OCI-LY1 (cell line): ENCODE results near the gene ITGA1.

Experiments
- H2AFZ ChIP-seq: fragments of 200-600 bp; sonication (generic), shearing (Covaris generic); 2 replicates; pipeline ENCODE4 v1.6.0; 2014; ENCODE audit warnings: antibody characterized with exemption, mild to moderate bottlenecking, low read length
- H3F3A ChIP-seq: fragments of 200-600 bp; sonication (generic), shearing (Covaris generic); 2 replicates; pipeline ENCODE4 v1.6.0; 2014; ENCODE audit warnings: mild to moderate bottlenecking, antibody characterized with exemption, low read length, moderate library complexity; ENCODE audit not compliant: insufficient read depth
- H3K27ac ChIP-seq: fragments of 200-600 bp; sonication (generic); 2 replicates; pipeline ENCODE4 v1.5.1; 2014; ENCODE audit warnings: low read length, mixed run types, mild to moderate bottlenecking, low read depth; ENCODE audit not compliant: poor library complexity, severe bottlenecking
- H3K27me3 ChIP-seq: fragments of 200-600 bp; sonication (generic); 2 replicates; pipeline ENCODE4 v1.6.0; 2014; ENCODE audit warnings: antibody characterized with exemption, mild to moderate bottlenecking, low read length, moderate library complexity; ENCODE audit not compliant: insufficient read depth
- H3K36me3 ChIP-seq: fragments of 200-600 bp; sonication (generic); 2 replicates; pipeline ENCODE4 v1.6.1; 2014; ENCODE audit warnings: mild to moderate bottlenecking, antibody characterized with exemption, low read length, moderate library complexity, mixed read lengths; ENCODE audit not compliant: insufficient read depth
- H3K4me1 ChIP-seq: fragments of 200-600 bp; sonication (generic); 2 replicates; pipeline ENCODE4 v1.5.1; 2014; ENCODE audit warnings: mild to moderate bottlenecking, low read length, moderate library complexity; ENCODE audit not compliant: insufficient read depth, severe bottlenecking
- H3K4me2 ChIP-seq: fragments of 200-600 bp; sonication (generic), shearing (Covaris generic); 2 replicates; pipeline ENCODE4 v1.6.1; 2014; ENCODE audit warnings: low read length
- H3K4me3 ChIP-seq: fragments of 200-600 bp; sonication (generic); 2 replicates; pipeline ENCODE4 v1.5.1; 2014; ENCODE audit warnings: low read length, low read depth, mild to moderate bottlenecking, mixed read lengths; ENCODE audit not compliant: poor library complexity, severe bottlenecking
- H3K79me2 ChIP-seq: fragments of 200-600 bp; shearing (Covaris generic); 2 replicates; pipeline ENCODE4 v1.6.1; 2016; ENCODE audit warnings: mixed run types, low read length, mixed read lengths; ENCODE audit not compliant: insufficient read depth
- H3K9ac ChIP-seq: fragments of 200-600 bp; sonication (generic), shearing (Covaris generic); 2 replicates; pipeline ENCODE4 v1.6.1; 2014; ENCODE audit warnings: mild to moderate bottlenecking, low read length, mixed read lengths
- H3K9me2 ChIP-seq: fragments of 200-600 bp; sonication (generic), shearing (Covaris generic); 2 replicates; pipeline ENCODE4 v1.6.1; 2014; ENCODE audit warnings: low read depth, mild to moderate bottlenecking, low read length, mixed read lengths
- H3K9me3 ChIP-seq: fragments of 200-600 bp; shearing (Covaris generic); 2 replicates; pipeline ENCODE4 v1.6.1; 2014; ENCODE audit warnings: low read length, mixed read lengths
- H4K20me1 ChIP-seq: fragments of 200-600 bp; sonication (generic), shearing (Covaris generic); 2 replicates; pipeline ENCODE4 v1.6.0; 2016; ENCODE audit warnings: mild to moderate bottlenecking, low read length; ENCODE audit not compliant: insufficient read depth
- CTCF ChIP-seq: fragments of 200-600 bp; sonication (generic), shearing (Covaris generic); IDR thresholded peaks from 2 replicates; pipeline ENCODE4 v1.5.1; 2017; ENCODE audit warnings: mild to moderate bottlenecking, antibody characterized with exemption, low read length, moderate library complexity, mixed read lengths
- EZH2 ChIP-seq: fragments of 200-600 bp; sonication (generic), shearing (Covaris generic); IDR thresholded peaks from 2 replicates; pipeline ENCODE4 v1.8.0; 2017; ENCODE audit warnings: borderline replicate concordance, mixed run types, mild to moderate bottlenecking, antibody characterized with exemption, low read length, moderate library complexity, mixed read lengths

ITGA1 gene

GRCh38 chr5:52784737-52785136 lies 3.0 kb upstream of the ITGA1 start:
- H3K27me3 ChIP-seq, result no peaks in the 10 kb centered on the region
- no peaks in the 10 kb centered on the region for H3K4me1 ChIP-seq
- H3K4me3 ChIP-seq, result no peak overlapping the region
- no peaks in the 10 kb centered on the region for H4K20me1 ChIP-seq
- H3F3A ChIP-seq, result no peaks in the 10 kb centered on the region
- no peak overlapping the region for H3K27ac ChIP-seq
- H3K9ac ChIP-seq, result no peak overlapping the region
- no peak overlapping the region for H3K4me2 ChIP-seq
- H3K9me3 ChIP-seq, result no peaks in the 10 kb centered on the region
- no peaks in the 10 kb centered on the region for H3K36me3 ChIP-seq
- no peaks in the 10 kb centered on the region for H3K9me2 ChIP-seq
- no peak overlapping the region for H2AFZ ChIP-seq
- no peak for TF ChIP-seq EZH2
- no peak for TF ChIP-seq CTCF
- H3K79me2 ChIP-seq, result no peaks in the 10 kb centered on the region

- Histone ChIP-seq H3K9me3 (no peaks in the 10 kb centered on the region), H3K27ac (no peak overlapping the region), H3K4me3 (no peak overlapping the region), H3K9ac (no peak overlapping the region), H3K9me2 (no peaks in the 10 kb centered on the region), H3K79me2 (no peaks in the 10 kb centered on the region), H3F3A (no peaks in the 10 kb centered on the region), H3K4me1 (no peaks in the 10 kb centered on the region), H3K27me3 (no peaks in the 10 kb centered on the region), H3K4me2 (no peak overlapping the region), H2AFZ (no peak overlapping the region), H4K20me1 (no peaks in the 10 kb centered on the region), H3K36me3 (no peaks in the 10 kb centered on the region)
- TF ChIP-seq CTCF (no peak), EZH2 (no peak)
Observed at GRCh38 chr5:52786391-52786790, 1.3 kb upstream of the ITGA1 start.

GRCh38 chr5:52786949-52787599 lies 642 bp upstream of the ITGA1 start:
- Histone ChIP-seq H3K9ac (no peak overlapping the region), H3K9me3 (no peaks in the 10 kb centered on the region), H3K9me2 (no peaks in the 10 kb centered on the region), H3K27me3 (no peaks in the 10 kb centered on the region), H2AFZ (no peak overlapping the region), H3K4me2 (no peak overlapping the region), H3K36me3 (no peaks in the 10 kb centered on the region), H4K20me1 (no peaks in the 10 kb centered on the region), H3K79me2 (no peaks in the 10 kb centered on the region), H3K27ac (no peak overlapping the region), H3F3A (no peaks in the 10 kb centered on the region), H3K4me1 (no peaks in the 10 kb centered on the region), H3K4me3 (no peak overlapping the region)
- TF ChIP-seq EZH2, result no peak
- peak; percentile 69 for TF ChIP-seq CTCF
